Loucy (cell line): ENCODE measurements around the gene LBX1.

ENCODE experiments used
- H2AFZ ChIP-seq: fragments of 200-600 bp; sonication (generic); 2 replicates; pipeline ENCODE4 v1.6.0; 2016; ENCODE audit warnings: antibody characterized with exemption, mild to moderate bottlenecking, low read length, moderate library complexity
- H3F3A ChIP-seq: fragments of 200-600 bp; 2 replicates; pipeline ENCODE4 v1.6.0; 2016; ENCODE audit warnings: antibody characterized with exemption, low read depth, mild to moderate bottlenecking
- H3K27me3 ChIP-seq: fragments of 200-600 bp; sonication (generic); 2 replicates; pipeline ENCODE4 v1.6.1; 2014; ENCODE audit warnings: low read length, mild to moderate bottlenecking; ENCODE audit not compliant: insufficient read depth, poor library complexity, severe bottlenecking
- H3K36me3 ChIP-seq: fragments of 200-600 bp; sonication (generic); 2 replicates; pipeline ENCODE4 v1.6.1; 2016; ENCODE audit warnings: low read length; ENCODE audit not compliant: insufficient read depth
- H3K4me1 ChIP-seq: fragments of 200-600 bp; sonication (generic); 2 replicates; pipeline ENCODE4 v1.5.1; 2014; ENCODE audit warnings: low read length, mild to moderate bottlenecking; ENCODE audit not compliant: insufficient read depth, poor library complexity, severe bottlenecking
- H3K4me2 ChIP-seq: fragments of 200-600 bp; sonication (generic); 2 replicates; pipeline ENCODE4 v1.6.0; 2014; ENCODE audit warnings: antibody characterized with exemption, low read length, low read depth, mild to moderate bottlenecking; ENCODE audit not compliant: poor library complexity, severe bottlenecking
- H3K4me3 ChIP-seq: fragments of 200-600 bp; sonication (generic); 2 replicates; pipeline ENCODE4 v1.5.1; 2014; ENCODE audit warnings: low read length, mild to moderate bottlenecking, mixed read lengths; ENCODE audit not compliant: poor library complexity, severe bottlenecking
- H3K79me2 ChIP-seq: fragments of 200-600 bp; sonication (generic); 2 replicates; pipeline ENCODE4 v1.6.1; 2014; ENCODE audit warnings: low read length; ENCODE audit not compliant: insufficient read depth
- H3K9ac ChIP-seq: fragments of 200-600 bp; sonication (generic); 2 replicates; pipeline ENCODE4 v1.6.0; 2014; ENCODE audit warnings: mild to moderate bottlenecking, low read depth, low read length, moderate library complexity; ENCODE audit not compliant: poor library complexity, severe bottlenecking
- H3K9me2 ChIP-seq: fragments of 200-600 bp; sonication (generic); replicated peaks from 2 replicates; pipeline ENCODE4 v1.6.1; 2016; ENCODE audit warnings: low read depth, low read length, mixed read lengths
- H3K9me3 ChIP-seq: fragments of 200-600 bp; sonication (generic); 2 replicates; pipeline ENCODE4 v1.6.1; 2014; ENCODE audit warnings: mild to moderate bottlenecking, antibody characterized with exemption, low read length, low read depth; ENCODE audit not compliant: insufficient read depth
- H4K20me1 ChIP-seq: fragments of 200-600 bp; sonication (generic); 2 replicates; pipeline ENCODE4 v1.6.0; 2014; ENCODE audit warnings: antibody characterized with exemption, low read length, mild to moderate bottlenecking; ENCODE audit not compliant: insufficient read depth, poor library complexity, severe bottlenecking
- EZH2phosphoT487 ChIP-seq: fragments of 200-600 bp; IDR thresholded peaks from 2 replicates; pipeline ENCODE4 v1.6.1; 2018; ENCODE audit warnings: antibody characterized with exemption, mild to moderate bottlenecking, moderate library complexity, borderline replicate concordance
- TF ChIP-seq, protein P1 (sequence below): fragments of 200-600 bp; sonication (generic); conservative IDR thresholded peaks from 2 replicates; pipeline ENCODE4 v1.5.1; 2014; ENCODE audit warnings: mild to moderate bottlenecking, antibody characterized with exemption, low read length

LBX1 gene

DNA sequence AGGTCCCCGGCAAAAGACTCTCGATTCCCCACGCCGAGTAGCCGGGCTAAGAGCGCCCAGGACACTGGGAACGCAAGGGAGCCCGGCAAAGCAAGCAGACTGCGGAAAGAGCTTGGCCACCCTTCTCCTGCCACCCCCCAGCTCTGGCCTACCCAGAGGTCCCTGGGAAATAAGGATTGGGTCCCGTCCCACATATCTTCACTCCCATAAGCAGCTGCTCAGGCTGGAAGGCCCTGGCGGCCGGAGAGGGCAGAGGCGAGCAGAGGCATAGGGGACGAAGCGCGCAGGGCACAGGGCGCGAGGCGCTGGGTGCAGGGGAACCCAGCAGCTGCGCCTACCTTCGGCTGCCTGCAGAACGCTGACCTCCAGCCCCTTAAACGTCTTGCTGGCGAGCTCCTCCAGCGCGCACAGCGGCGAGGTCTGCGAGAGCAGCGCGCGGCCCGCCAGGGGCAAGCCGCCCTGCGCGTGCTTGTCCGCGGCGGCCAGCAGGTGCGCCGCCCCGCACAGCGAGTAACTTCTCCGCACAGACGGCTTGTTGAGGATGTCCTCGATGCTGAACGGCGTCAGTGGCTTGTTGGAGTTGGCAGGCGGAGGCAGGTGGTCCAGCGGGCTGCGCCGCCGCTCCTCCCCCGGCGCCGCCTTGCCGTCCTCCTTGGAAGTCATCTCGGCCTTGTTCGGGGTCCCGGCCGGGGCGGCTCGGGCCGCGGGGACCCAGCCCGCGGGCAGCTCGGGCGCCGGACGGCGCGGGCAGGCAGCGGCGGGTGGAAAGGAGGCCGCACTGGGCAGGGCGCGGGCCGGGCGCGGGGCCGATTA lies 904 bp downstream of the LBX1 start:
- Histone ChIP-seq H3K36me3 (no peaks in the 10 kb centered on the region), H3K4me1 (no peaks in the 10 kb centered on the region), H3K27me3 (peaks cover 7% of the 10 kb centered on the region), H3K4me3 (no peak overlapping the region), H3K9ac (no peak overlapping the region), H3F3A (no peaks in the 10 kb centered on the region), H4K20me1 (no peaks in the 10 kb centered on the region), H3K4me2 (no peak overlapping the region), H2AFZ (no peak overlapping the region), H3K9me2 (no peaks in the 10 kb centered on the region), H3K9me3 (no peaks in the 10 kb centered on the region), H3K79me2 (no peaks in the 10 kb centered on the region)
- TF ChIP-seq EZH2phosphoT487 = no peak
- TF ChIP-seq, protein P1, sequence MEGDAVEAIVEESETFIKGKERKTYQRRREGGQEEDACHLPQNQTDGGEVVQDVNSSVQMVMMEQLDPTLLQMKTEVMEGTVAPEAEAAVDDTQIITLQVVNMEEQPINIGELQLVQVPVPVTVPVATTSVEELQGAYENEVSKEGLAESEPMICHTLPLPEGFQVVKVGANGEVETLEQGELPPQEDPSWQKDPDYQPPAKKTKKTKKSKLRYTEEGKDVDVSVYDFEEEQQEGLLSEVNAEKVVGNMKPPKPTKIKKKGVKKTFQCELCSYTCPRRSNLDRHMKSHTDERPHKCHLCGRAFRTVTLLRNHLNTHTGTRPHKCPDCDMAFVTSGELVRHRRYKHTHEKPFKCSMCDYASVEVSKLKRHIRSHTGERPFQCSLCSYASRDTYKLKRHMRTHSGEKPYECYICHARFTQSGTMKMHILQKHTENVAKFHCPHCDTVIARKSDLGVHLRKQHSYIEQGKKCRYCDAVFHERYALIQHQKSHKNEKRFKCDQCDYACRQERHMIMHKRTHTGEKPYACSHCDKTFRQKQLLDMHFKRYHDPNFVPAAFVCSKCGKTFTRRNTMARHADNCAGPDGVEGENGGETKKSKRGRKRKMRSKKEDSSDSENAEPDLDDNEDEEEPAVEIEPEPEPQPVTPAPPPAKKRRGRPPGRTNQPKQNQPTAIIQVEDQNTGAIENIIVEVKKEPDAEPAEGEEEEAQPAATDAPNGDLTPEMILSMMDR = no peak

DNA sequence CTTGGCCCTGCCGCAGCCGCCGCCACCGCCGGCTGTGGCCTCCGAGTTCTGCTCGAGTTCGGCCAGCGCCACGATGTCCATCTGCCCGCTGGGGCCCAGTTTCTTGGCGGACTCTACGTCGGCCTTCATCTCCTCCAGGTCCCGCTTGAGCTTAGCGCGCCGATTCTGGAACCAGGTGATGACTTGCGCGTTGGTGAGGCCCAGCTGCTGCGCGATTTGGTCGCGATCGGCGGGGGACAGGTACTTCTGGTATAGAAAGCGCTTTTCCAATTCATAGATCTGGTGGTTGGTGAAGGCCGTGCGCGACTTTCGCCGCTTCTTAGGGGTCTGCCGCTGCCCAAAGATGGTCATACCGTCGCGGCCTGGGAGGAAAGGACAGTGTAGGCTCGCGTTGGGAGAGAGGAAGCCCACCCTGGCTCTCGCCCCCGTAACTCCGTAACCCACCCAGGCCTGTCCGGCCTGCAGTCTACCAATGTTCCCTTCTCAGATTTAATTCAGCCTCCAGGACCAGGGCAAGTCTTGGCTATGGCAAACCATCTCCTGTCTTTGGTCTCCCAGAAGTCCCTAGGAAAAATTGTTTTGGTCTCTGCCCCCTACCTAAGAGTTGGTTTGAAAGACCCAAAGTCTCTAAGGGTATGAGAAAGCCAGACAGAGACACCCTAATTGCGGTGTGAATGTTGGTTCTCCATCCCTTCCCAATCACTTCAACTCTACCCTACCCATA lies 1.7 kb downstream of the LBX1 start:
- Histone ChIP-seq H2AFZ (no peak overlapping the region), H3K27me3 (peaks cover 4% of the 10 kb centered on the region), H3K4me3 (no peak overlapping the region), H3K9me3 (no peaks in the 10 kb centered on the region), H3K9me2 (no peaks in the 10 kb centered on the region), H3K36me3 (no peaks in the 10 kb centered on the region), H3K79me2 (no peaks in the 10 kb centered on the region), H3K9ac (no peak overlapping the region), H4K20me1 (no peaks in the 10 kb centered on the region), H3F3A (no peaks in the 10 kb centered on the region), H3K4me1 (no peaks in the 10 kb centered on the region), H3K4me2 (no peak overlapping the region)
- TF ChIP-seq, protein P1 = no peak
- no peak for TF ChIP-seq EZH2phosphoT487

DNA sequence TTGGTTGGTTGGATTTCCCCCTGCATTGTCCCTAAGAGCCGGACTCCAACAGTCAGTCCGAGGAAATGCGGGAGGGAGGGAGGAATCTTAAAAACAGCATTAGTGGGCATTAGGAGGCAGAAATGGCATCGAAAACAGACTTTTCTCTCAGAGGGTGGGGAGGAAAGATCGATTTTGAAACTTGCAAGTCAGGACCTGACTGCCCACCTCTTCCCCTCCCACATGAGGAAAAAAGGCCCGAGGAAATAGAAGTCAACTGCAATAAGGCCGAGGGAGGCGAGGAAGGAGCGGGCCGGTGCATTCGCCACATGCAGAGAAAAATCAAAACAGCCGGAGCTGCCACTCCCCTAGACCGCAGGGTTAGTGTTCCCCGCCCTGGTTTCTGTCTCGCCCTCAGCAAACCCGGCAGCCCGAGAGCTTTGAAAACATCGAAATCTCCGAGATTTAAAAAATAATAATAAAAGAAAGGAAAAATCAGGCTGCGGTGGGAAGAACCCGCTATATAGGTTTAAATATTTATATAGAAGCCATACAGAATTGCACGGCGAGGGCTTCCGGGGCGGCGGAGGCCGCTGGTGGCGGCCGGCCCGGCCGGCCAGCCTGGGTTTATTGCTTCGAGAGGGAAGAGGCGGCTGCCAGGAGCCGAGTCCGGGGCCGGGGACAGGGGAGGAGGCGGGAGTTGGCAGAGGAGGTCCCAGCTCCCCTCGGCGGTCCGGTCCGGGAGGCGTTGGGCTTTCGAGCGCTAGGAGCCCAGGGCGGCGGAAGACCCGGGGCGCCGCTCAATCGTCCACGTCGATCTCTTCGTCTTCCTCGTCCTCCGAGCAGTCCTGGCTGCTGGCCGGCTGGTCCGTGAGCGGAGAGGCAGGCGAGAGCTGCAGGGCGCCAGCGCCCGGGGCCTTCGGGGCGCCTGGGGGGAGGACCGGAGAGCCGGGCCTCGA lies 2.5 kb downstream of the LBX1 start:
- TF ChIP-seq, protein P1 = no peak
- TF ChIP-seq EZH2phosphoT487 = no peak
- Histone ChIP-seq H3K4me3 (no peak overlapping the region), H3F3A (no peaks in the 10 kb centered on the region), H3K4me2 (no peak overlapping the region), H2AFZ (no peak overlapping the region), H4K20me1 (no peaks in the 10 kb centered on the region), H3K36me3 (no peaks in the 10 kb centered on the region), H3K9ac (no peak overlapping the region), H3K9me3 (no peaks in the 10 kb centered on the region), H3K9me2 (no peaks in the 10 kb centered on the region), H3K27me3 (no peaks in the 10 kb centered on the region), H3K4me1 (no peaks in the 10 kb centered on the region), H3K79me2 (no peaks in the 10 kb centered on the region)
